HEK293 (cell line): ENCODE results near the gene ZNF668.

Experiments
- ATF2 ChIP-seq: fragments of 450-650 bp; formaldehyde crosslinking; IDR thresholded peaks from 2 replicates; pipeline ENCODE4 v1.5.1; 2016; ENCODE audit warnings: missing biosample characterization, missing genetic modification characterization, low read depth
- ZBTB1 ChIP-seq: fragments of 450-650 bp; formaldehyde crosslinking; IDR thresholded peaks from 2 replicates; pipeline ENCODE4 v1.5.1; 2016; ENCODE audit warnings: missing biosample characterization, missing genetic modification characterization
- ZNF624 ChIP-seq: fragments of 450-650 bp; formaldehyde crosslinking; IDR thresholded peaks from 2 replicates; pipeline ENCODE4 v1.5.1; 2017; ENCODE audit warnings: missing biosample characterization, missing genetic modification characterization
- ZNF747 ChIP-seq: fragments of 450-650 bp; formaldehyde crosslinking; IDR thresholded peaks from 2 replicates; pipeline ENCODE4 v1.5.1; 2016; ENCODE audit warnings: missing biosample characterization, missing genetic modification characterization
- ZNF843 ChIP-seq: fragments of 450-650 bp; formaldehyde crosslinking; IDR thresholded peaks from 2 replicates; pipeline ENCODE4 v1.5.1; 2016; ENCODE audit warnings: missing biosample characterization, missing genetic modification characterization
- TF ChIP-seq, protein P1 (sequence below): fragments of 450-650 bp; formaldehyde crosslinking; IDR thresholded peaks from 2 replicates; pipeline ENCODE4 v1.5.1; 2016; ENCODE audit warnings: missing biosample characterization, missing genetic modification characterization

DNA sequence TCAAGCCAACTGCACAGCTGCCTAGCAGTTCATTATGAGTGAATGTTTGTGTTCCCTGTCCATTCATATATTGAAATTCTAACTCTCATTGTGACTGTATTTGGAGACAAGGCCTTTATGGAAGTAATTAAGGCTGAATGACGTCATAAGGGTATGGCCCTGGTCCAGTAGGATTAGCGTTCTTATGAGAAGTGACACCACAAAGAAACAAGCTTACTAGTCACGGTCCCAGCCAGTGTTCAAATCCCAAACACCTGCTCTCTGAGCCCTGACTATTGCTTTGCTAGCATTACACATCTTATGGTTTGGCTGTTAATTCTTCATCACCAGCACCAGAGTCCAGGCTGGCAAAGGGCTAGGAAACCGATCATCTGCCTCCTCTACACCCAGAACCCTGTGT is 2.2 kb downstream of the ZNF668 start:
- TF ChIP-seq ZBTB1 (tag by site-specific recombination) (no peak), ATF2 (tag by site-specific recombination) (peak; percentile 83), ZNF747 (tag by site-specific recombination) (no peak), ZNF624 (tag by site-specific recombination) (no peak), ZNF843 (0 out of 2 replicates have a peak, but pooled peaks have one; percentile 28)
- TF ChIP-seq, protein P1, sequence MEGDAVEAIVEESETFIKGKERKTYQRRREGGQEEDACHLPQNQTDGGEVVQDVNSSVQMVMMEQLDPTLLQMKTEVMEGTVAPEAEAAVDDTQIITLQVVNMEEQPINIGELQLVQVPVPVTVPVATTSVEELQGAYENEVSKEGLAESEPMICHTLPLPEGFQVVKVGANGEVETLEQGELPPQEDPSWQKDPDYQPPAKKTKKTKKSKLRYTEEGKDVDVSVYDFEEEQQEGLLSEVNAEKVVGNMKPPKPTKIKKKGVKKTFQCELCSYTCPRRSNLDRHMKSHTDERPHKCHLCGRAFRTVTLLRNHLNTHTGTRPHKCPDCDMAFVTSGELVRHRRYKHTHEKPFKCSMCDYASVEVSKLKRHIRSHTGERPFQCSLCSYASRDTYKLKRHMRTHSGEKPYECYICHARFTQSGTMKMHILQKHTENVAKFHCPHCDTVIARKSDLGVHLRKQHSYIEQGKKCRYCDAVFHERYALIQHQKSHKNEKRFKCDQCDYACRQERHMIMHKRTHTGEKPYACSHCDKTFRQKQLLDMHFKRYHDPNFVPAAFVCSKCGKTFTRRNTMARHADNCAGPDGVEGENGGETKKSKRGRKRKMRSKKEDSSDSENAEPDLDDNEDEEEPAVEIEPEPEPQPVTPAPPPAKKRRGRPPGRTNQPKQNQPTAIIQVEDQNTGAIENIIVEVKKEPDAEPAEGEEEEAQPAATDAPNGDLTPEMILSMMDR (tag by site-specific recombination) = no peak
